Calu3 (cell line): ENCODE measurements around the gene GNB2. TPM values are rescaled to one million over a fixed set of nuclear protein-coding genes. Genes with fewer than 3 reads are reported as not detected.

ENCODE experiments used
- BruUV-seq: library from RNA; stranded (reverse); fragments of 400-500 nt; replicated peaks from 2 replicates; lab custom pipeline; 2021; lab: Mats Ljungman, UMichigan
- CTCF ChIA-PET: fragments of 300-600 bp; sonication (Branson Sonifier 250); formaldehyde crosslinking; loops from one replicate; lab custom pipeline; 2022; ENCODE audit warnings: antibody characterized with exemption; lab: Charles Lee
- DNase-seq: peaks from one replicate; pipeline ENCODE4 v3.0.0; 2022
- H3K27ac Mint-ChIP-seq: one replicate; pipeline ENCODE4 v1.8.0; 2022; ENCODE audit warnings: mixed read lengths; ENCODE audit not compliant: unreplicated experiment
- H3K27me3 Mint-ChIP-seq: one replicate; pipeline ENCODE4 v1.8.0; 2022; ENCODE audit warnings: mixed read lengths; ENCODE audit not compliant: unreplicated experiment
- H3K36me3 Mint-ChIP-seq: one replicate; pipeline ENCODE4 v1.8.0; 2022; ENCODE audit warnings: mild to moderate bottlenecking, moderate library complexity, mixed read lengths; ENCODE audit not compliant: insufficient read depth, unreplicated experiment
- H3K4me1 Mint-ChIP-seq: one replicate; pipeline ENCODE4 v1.8.0; 2022; ENCODE audit warnings: mild to moderate bottlenecking, low read depth, mixed read lengths; ENCODE audit not compliant: unreplicated experiment
- H3K4me3 Mint-ChIP-seq: one replicate; pipeline ENCODE4 v1.8.0; 2022; ENCODE audit warnings: mild to moderate bottlenecking, low read depth, moderate library complexity, mixed read lengths; ENCODE audit not compliant: unreplicated experiment
- H3K9me3 Mint-ChIP-seq: one replicate; pipeline ENCODE4 v1.8.0; 2022; ENCODE audit warnings: low read depth, mixed read lengths; ENCODE audit not compliant: unreplicated experiment
- intact Hi-C: fragments of 100-400 bp; cut with micrococcal nuclease; formaldehyde crosslinking; loops from one replicate; pipeline ENCODE4 v1.10.0; 2022; ENCODE audit not compliant: unreplicated experiment
- total RNA-seq: library from RNA; stranded (reverse); gene quantifications from 2 replicates; pipeline ENCODE4 v1.2.3, GENCODE V29; 2022
- TF ChIP-seq, protein P1 (sequence below): fragments of 200-600 bp; IDR thresholded peaks from one replicate; pipeline ENCODE4 v1.8.0; 2022; ENCODE audit warnings: antibody characterized with exemption; ENCODE audit not compliant: unreplicated experiment

GNB2 gene
- total RNA-seq, 1 experiment from 2014 or later = 134 TPM

- H3K9me3 Mint-ChIP-seq = no peaks in the 10 kb centered on the region
- CTCF ChIA-PET = interaction anchor here (0.9 kb wide), 1 partner anchor 58 kb away, joined by 3 read pairs; no protein-coding TSS in a partner anchor
- peaks cover 37% of the 10 kb centered on the region for H3K36me3 Mint-ChIP-seq
- TF ChIP-seq, protein P1, sequence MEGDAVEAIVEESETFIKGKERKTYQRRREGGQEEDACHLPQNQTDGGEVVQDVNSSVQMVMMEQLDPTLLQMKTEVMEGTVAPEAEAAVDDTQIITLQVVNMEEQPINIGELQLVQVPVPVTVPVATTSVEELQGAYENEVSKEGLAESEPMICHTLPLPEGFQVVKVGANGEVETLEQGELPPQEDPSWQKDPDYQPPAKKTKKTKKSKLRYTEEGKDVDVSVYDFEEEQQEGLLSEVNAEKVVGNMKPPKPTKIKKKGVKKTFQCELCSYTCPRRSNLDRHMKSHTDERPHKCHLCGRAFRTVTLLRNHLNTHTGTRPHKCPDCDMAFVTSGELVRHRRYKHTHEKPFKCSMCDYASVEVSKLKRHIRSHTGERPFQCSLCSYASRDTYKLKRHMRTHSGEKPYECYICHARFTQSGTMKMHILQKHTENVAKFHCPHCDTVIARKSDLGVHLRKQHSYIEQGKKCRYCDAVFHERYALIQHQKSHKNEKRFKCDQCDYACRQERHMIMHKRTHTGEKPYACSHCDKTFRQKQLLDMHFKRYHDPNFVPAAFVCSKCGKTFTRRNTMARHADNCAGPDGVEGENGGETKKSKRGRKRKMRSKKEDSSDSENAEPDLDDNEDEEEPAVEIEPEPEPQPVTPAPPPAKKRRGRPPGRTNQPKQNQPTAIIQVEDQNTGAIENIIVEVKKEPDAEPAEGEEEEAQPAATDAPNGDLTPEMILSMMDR = no peak
- TSS peak; percentile 55 for BruUV-seq
- H3K4me1 Mint-ChIP-seq = peaks cover 10% of the 10 kb centered on the region
- H3K27me3 Mint-ChIP-seq = no peaks in the 10 kb centered on the region
- peak overlapping the region; percentile 90 for H3K27ac Mint-ChIP-seq
- intact Hi-C loops = no loop called here
- DNase-seq = no peak
- peak overlapping the region; percentile 92 for H3K4me3 Mint-ChIP-seq
Observed at GRCh38 chr7:100692578-100692961, 19.0 kb downstream of the GNB2 start.

DNA sequence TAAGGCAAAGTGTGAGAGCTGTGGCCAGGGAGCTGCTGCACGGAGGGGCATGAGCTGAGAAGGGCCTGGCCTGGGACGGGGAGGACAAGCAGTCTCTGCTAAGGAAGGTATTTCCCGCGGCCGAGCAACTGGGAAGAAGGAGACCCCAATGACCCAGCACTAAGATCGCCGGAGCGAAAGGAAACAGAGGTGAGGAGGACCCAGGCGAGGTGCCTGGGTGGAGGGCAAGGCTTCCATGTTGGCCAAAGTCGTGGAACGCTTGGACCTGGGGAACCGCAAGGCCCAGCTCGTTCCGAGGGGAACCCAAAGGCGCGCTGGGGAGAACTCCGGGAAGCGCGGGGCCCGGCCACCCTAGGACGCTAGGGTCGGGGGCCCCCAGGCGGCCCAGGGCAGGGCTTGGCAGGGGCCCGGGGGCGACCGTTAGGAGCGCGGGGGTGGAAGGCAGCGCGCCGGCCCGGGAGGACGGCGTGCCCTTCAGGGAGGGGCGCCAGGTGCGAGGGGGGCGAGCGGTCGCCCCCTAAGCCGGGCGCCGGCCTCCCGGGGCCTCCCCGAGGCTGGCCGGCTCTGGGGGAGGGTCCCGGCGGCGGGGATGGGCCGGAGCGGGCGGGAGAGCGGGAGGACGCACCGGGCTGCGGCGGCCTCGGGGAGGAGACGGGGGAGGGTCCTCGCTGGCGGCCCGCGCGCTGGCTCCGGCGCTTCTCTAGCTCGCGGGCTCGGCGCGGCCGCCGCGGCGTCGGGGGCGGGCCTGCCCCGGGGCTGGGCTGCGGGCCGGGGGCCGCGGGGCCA, 20.0 kb downstream of the GNB2 start:
- intact Hi-C loops = no loop called here
- no TSS peak for BruUV-seq
- TF ChIP-seq, protein P1 = no peak
- no peak for DNase-seq
- CTCF ChIA-PET = interaction anchor here (0.6 kb wide), 1 partner anchor 355 kb away, joined by 9 read pairs; no protein-coding TSS in a partner anchor
- peak overlapping the region; percentile 92 for H3K4me3 Mint-ChIP-seq
- peaks cover 10% of the 10 kb centered on the region for H3K4me1 Mint-ChIP-seq
- no peaks in the 10 kb centered on the region for H3K27me3 Mint-ChIP-seq
- H3K27ac Mint-ChIP-seq = peak overlapping the region; percentile 90
- no peaks in the 10 kb centered on the region for H3K9me3 Mint-ChIP-seq
- peaks cover 36% of the 10 kb centered on the region for H3K36me3 Mint-ChIP-seq

DNA sequence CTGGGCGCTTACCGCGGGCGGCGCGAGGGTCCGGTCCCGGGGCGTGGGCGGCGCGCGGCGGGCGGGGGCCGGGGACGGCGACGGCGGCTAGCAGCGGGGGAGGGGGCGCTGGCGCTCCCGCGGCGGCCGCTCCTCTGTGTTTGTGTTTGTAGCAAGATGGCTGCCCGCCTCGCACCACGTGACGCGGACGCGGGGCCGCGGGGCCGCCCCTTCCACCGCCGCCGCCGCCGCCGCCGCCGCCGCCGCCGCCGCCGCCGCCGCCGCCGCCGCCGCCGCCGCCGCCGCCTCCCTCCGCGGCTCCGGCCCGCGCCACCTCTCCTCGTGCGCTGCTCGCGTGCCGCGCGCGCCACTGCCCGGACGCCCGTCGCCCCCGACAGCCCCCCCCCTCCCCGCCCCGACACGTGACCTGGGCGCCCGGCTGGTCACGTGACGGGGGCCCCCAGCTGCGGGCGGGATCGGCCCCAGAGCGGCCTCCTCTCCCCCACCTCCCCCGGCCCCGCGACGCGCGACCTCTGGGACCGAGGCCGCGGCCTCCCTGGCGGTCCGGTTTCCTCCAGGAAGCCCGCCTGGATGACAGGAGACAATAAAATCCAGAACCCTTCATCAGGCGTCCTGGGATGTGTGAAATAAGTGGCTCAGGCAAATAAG, 20.7 kb downstream of the GNB2 start, which contains the start of gene GIGYF1:
TSS of gene GIGYF1 (minus strand) at position 153 of the 648 bp plus-strand sequence. CDS start 6,012 bp downstream, outside the sequence.
- peak within 1 kb of the TSS; percentile 92 for H3K4me3 Mint-ChIP-seq
- intact Hi-C loops = no loop called here
- peak; percentile 67 for DNase-seq
- BruUV-seq = no TSS peak
- H3K27ac Mint-ChIP-seq = peak within 1 kb of the TSS; percentile 90
- no peaks in the 10 kb centered on the region for H3K9me3 Mint-ChIP-seq
- H3K4me1 Mint-ChIP-seq = peaks cover 10% of the 10 kb centered on the region
- TF ChIP-seq, protein P1 = no peak
- peaks cover 29% of the 10 kb centered on the region for H3K36me3 Mint-ChIP-seq
- CTCF ChIA-PET = interaction anchor here (1.5 kb wide), 1 partner anchor 11 kb away, joined by 8 read pairs; the partner anchor contains the start of gene POP7
- H3K27me3 Mint-ChIP-seq = no peaks in the 10 kb centered on the region

DNA sequence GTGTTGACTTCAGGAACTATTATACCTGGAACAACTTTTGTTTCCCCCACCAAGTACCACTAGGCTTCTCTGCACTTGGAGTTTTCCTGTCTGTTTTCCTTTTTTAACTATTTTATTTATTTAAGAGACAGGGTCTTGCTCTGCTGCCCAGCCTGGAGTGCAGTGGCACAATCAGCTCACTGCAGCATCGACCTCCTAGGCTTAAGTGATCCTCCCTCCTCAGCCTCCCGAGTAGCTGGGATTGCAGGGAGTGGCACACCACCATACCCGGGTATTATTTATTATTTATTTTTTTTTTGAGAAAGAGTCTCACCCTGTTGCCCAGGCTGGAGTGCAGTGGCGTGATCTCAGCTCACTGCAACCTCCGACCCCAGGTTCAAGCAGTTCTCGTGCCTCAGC, 22.6 kb downstream of the GNB2 start:
- peaks cover 7% of the 10 kb centered on the region for H3K27me3 Mint-ChIP-seq
- no peak overlapping the region for H3K27ac Mint-ChIP-seq
- BruUV-seq = no TSS peak
- H3K36me3 Mint-ChIP-seq = peaks cover 29% of the 10 kb centered on the region
- no peak overlapping the region for H3K4me3 Mint-ChIP-seq
- CTCF ChIA-PET = interaction anchor here (0.5 to 1.4 kb wide), 3 partner anchors 10 to 643 kb away, joined by 3 to 4 read pairs (median 4); partner anchors contain the start of gene POP7
- DNase-seq = no peak
- intact Hi-C loops = no loop called here
- TF ChIP-seq, protein P1 = no peak
- H3K4me1 Mint-ChIP-seq = peaks cover 10% of the 10 kb centered on the region
- no peaks in the 10 kb centered on the region for H3K9me3 Mint-ChIP-seq
